GM12878 (cell line): ENCODE results near the gene PLA2G4A.

Source experiments
- MXI1 ChIP-seq: fragments of 150-350 bp; IDR thresholded peaks from 2 replicates; pipeline ENCODE4 v1.6.1; 2011; ENCODE audit warnings: low read depth, mild to moderate bottlenecking, inconsistent platforms, low read length, improper control_type of control experiment
- RAD21 ChIP-seq: IDR thresholded peaks from 2 replicates; pipeline ENCODE4 v1.6.1; 2011; ENCODE audit warnings: mild to moderate bottlenecking, low read depth, low read length, moderate library complexity; ENCODE audit not compliant: insufficient read depth
- TF ChIP-seq, protein P1 (sequence below): IDR thresholded peaks from 2 replicates; pipeline ENCODE4 v1.6.1; 2011; ENCODE audit warnings: borderline replicate concordance, low read depth, mild to moderate bottlenecking, moderate library complexity, mixed read lengths, low read length; ENCODE audit not compliant: insufficient read depth; ENCODE audit errors: extremely low read length
- TF ChIP-seq, protein P2 (sequence below): IDR thresholded peaks from 2 replicates; pipeline ENCODE4 v1.6.1; 2011; ENCODE audit warnings: low read depth, mild to moderate bottlenecking, low read length, moderate library complexity, borderline replicate concordance; ENCODE audit errors: extremely low read depth

DNA sequence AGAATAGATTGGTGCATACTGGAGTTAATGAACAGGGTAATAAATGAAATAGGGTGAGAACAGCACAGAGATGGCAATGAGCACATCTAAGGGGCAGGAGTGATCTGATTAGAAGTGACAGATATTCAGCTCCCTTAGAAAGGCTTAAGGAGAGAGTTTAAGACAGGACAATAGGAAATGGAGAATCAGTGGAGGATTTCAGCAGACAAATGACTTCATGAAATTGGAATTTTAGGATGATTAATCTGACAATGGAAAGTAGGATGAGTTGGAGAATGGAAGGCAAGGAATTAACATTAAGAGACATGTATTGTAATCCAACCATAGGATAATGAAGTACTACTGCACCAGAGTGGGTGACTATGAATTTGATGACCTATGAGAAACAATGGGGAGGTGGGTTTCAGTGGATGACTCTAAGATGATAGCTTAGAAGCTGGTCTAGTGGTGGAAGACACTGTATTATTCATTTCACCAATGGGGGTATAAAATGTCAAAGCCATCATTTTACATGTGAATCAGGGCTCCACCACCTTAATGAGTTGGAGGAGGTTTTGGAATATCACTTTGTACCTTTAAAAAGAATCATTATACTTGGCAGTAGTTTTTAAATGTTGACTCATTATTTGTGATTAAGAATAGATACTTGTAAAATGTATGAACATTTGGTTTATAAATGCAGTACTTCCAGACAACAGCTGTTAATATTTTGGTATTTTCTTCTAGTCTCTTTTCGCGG is 139.1 kb downstream of the PLA2G4A start:
- TF ChIP-seq RAD21 = no peak
- TF ChIP-seq, protein P1, sequence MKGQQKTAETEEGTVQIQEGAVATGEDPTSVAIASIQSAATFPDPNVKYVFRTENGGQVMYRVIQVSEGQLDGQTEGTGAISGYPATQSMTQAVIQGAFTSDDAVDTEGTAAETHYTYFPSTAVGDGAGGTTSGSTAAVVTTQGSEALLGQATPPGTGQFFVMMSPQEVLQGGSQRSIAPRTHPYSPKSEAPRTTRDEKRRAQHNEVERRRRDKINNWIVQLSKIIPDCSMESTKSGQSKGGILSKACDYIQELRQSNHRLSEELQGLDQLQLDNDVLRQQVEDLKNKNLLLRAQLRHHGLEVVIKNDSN = no peak
- TF ChIP-seq, protein P2, sequence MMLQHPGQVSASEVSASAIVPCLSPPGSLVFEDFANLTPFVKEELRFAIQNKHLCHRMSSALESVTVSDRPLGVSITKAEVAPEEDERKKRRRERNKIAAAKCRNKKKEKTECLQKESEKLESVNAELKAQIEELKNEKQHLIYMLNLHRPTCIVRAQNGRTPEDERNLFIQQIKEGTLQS = no peak
- TF ChIP-seq MXI1 = no peak
